HCT116 (cell line): ENCODE data around the gene ATP10B. TPM values are rescaled to one million over a fixed set of nuclear protein-coding genes. Genes with fewer than 3 reads are reported as not detected.

Experiments used
- ATAC-seq: fragments of 200-7000 bp; cut with Tn5 transposase; 2 replicates; pipeline ENCODE4 v1.9.1; 2020; ENCODE audit warnings: mild to moderate bottlenecking, moderate library complexity
- BruUV-seq: library from RNA; stranded (reverse); fragments of 400-500 nt; replicated peaks from 2 replicates; lab custom pipeline; 2021; lab: Mats Ljungman, UMichigan
- CTCF ChIA-PET: fragments of 300-600 bp; sonication (Branson Sonifier 250); formaldehyde crosslinking; loops from one replicate; lab custom pipeline; 2021; ENCODE audit warnings: antibody characterized with exemption; lab: Charles Lee
- POLR2A ChIA-PET: fragments of 300-600, 350-600 bp; sonication (Branson Sonifier 250); formaldehyde crosslinking; loops from one replicate; lab custom pipeline; 2021; ENCODE audit warnings: antibody characterized with exemption; lab: Charles Lee
- RAD21 ChIA-PET, 2 experiments: fragments of 300-600 bp; sonication (Branson Sonifier 250); formaldehyde crosslinking; loops; one replicate each; lab custom pipeline; 2023; ENCODE audit warnings: low total read pairs in 2 of 2; ENCODE audit not compliant: uncharacterized antibody in 2 of 2, unreplicated experiment in 2 of 2, low non-redundant PET in 1 of 2; lab: Charles Lee
- DNase-seq: peaks from one replicate; pipeline ENCODE4 v3.0.0-alpha.2; 2010; ENCODE audit warnings: low read depth, low spot score
- H2AFZ ChIP-seq: fragments of 200-600 bp; shearing (Covaris generic), sonication (generic); 2 replicates; pipeline ENCODE4 v1.6.1; 2017; ENCODE audit warnings: low read depth, mixed run types, mixed read lengths, antibody characterized with exemption, low read length; ENCODE audit not compliant: poor library complexity, severe bottlenecking
- H3K27ac ChIP-seq: 2 replicates; pipeline ENCODE4 v1.5.1; 2012; ENCODE audit warnings: low read depth, low read length
- H3K27me3 ChIP-seq: fragments of 200-600 bp; sonication (generic); 2 replicates; pipeline ENCODE4 v1.6.1; 2016; ENCODE audit warnings: mixed run types, low read length, mixed read lengths; ENCODE audit not compliant: insufficient read depth
- H3K36me3 ChIP-seq, 2 experiments: fragments of 200-500 bp in 1 of 2; fragments of 200-600 bp in 1 of 2; sonication (Bioruptor generic) in 1 of 2; sonication (generic) in 1 of 2; 2 replicates each; pipeline versions ENCODE4 v1.5.1 to v1.6.1; 2014 to 2016; ENCODE audit warnings: low read length in 2 of 2, inconsistent platforms in 1 of 2, mixed read lengths in 1 of 2, mixed run types in 1 of 2; ENCODE audit not compliant: insufficient read depth in 2 of 2, control insufficient read depth in 1 of 2
- H3K4me1 ChIP-seq, 2 experiments: fragments of 200-600 bp in 1 of 2; sonication (generic) in 1 of 2; 2 replicates each; pipeline versions ENCODE4 v1.5.1 to v1.6.1; 2012 to 2017; ENCODE audit warnings: low read length in 2 of 2, inconsistent platforms in 1 of 2, mild to moderate bottlenecking in 1 of 2, mixed read lengths in 1 of 2, mixed run types in 1 of 2, moderate library complexity in 1 of 2; ENCODE audit not compliant: insufficient read depth in 2 of 2, control insufficient read depth in 1 of 2
- H3K4me2 ChIP-seq: fragments of 200-600 bp; sonication (generic); 2 replicates; pipeline ENCODE4 v1.6.1; 2017; ENCODE audit warnings: mixed run types, low read length, mixed read lengths
- H3K4me3 ChIP-seq, 2 experiments: fragments of 200-600 bp in 1 of 2; sonication (generic) in 1 of 2; replicated peaks in 1 of 2; 2 replicates each; pipeline ENCODE4 v1.5.1; 2011 to 2016; ENCODE audit warnings: low read length in 2 of 2, control low read depth in 1 of 2, low read depth in 1 of 2, mild to moderate bottlenecking in 1 of 2, mixed read lengths in 1 of 2, mixed run types in 1 of 2
- H3K79me2 ChIP-seq: fragments of 200-600 bp; sonication (generic); 2 replicates; pipeline ENCODE4 v1.6.1; 2017; ENCODE audit warnings: mild to moderate bottlenecking, mixed run types, low read length, moderate library complexity, mixed read lengths; ENCODE audit not compliant: insufficient read depth
- H3K9ac ChIP-seq: fragments of 200-600 bp; sonication (generic); 2 replicates; pipeline ENCODE4 v1.6.1; 2016; ENCODE audit warnings: low read length, mixed read lengths
- H3K9me2 ChIP-seq: fragments of 200-600 bp; sonication (generic), shearing (Covaris generic); 2 replicates; pipeline ENCODE4 v1.6.1; 2017; ENCODE audit warnings: mixed run types, mild to moderate bottlenecking, moderate library complexity; ENCODE audit not compliant: insufficient read depth
- H3K9me3 ChIP-seq, 2 experiments: fragments of 200-500 bp in 1 of 2; fragments of 200-600 bp in 1 of 2; sonication (Bioruptor generic) in 1 of 2; sonication (generic) in 1 of 2; 2 replicates each; pipeline ENCODE4 v1.6.1; 2014 to 2017; ENCODE audit warnings: low read length in 2 of 2, mixed read lengths in 2 of 2, inconsistent platforms in 1 of 2, low read depth in 1 of 2, mild to moderate bottlenecking in 1 of 2, mixed run types in 1 of 2, moderate library complexity in 1 of 2; ENCODE audit not compliant: control insufficient read depth in 1 of 2, insufficient read depth in 1 of 2
- H4K20me1 ChIP-seq: fragments of 200-600 bp; sonication (generic), shearing (Covaris generic); 2 replicates; pipeline ENCODE4 v1.6.1; 2017; ENCODE audit warnings: mixed run types, mild to moderate bottlenecking, moderate library complexity; ENCODE audit not compliant: insufficient read depth
- CBX3 ChIP-seq: IDR thresholded peaks from 2 replicates; pipeline ENCODE4 v1.6.1; 2012; ENCODE audit warnings: low read depth
- EZH2phosphoT487 ChIP-seq: fragments of 200-600 bp; IDR thresholded peaks from 2 replicates; pipeline ENCODE4 v1.6.1; 2018; ENCODE audit warnings: antibody characterized with exemption, borderline replicate concordance
- SP1 ChIP-seq: IDR thresholded peaks from 2 replicates; pipeline ENCODE4 v1.6.1; 2012; ENCODE audit warnings: low read depth
- TCF7L2 ChIP-seq: IDR thresholded peaks from 2 replicates; pipeline ENCODE4 v1.7.0; 2011; ENCODE audit warnings: borderline replicate concordance, inconsistent platforms; ENCODE audit not compliant: insufficient read depth, insufficient read length; ENCODE audit errors: extremely low read depth
- YY1 ChIP-seq: IDR thresholded peaks from 2 replicates; pipeline ENCODE4 v1.6.1; 2011; ENCODE audit warnings: low read length, low read depth, moderate library complexity, mild to moderate bottlenecking; ENCODE audit not compliant: insufficient replicate concordance; ENCODE audit errors: extremely low read depth
- ZFX ChIP-seq: fragments of 450-650 bp; IDR thresholded peaks from 2 replicates; pipeline ENCODE4 v1.6.1; 2017
- ZNF274 ChIP-seq: fragments of 200-500 bp; sonication (Bioruptor generic); IDR thresholded peaks from 2 replicates; pipeline ENCODE4 v1.6.1; 2014; ENCODE audit warnings: mild to moderate bottlenecking, low read depth, low read length, inconsistent platforms
- intact Hi-C: fragments of 100-400 bp; cut with micrococcal nuclease; formaldehyde crosslinking; loops from 2 replicates; pipeline ENCODE4 v1.10.0; 2022
- total RNA-seq: library from RNA; stranded (reverse); gene quantifications from one replicate; pipeline ENCODE4 v1.2.1, GENCODE V29; 2021; ENCODE audit not compliant: unreplicated experiment
- TF ChIP-seq, protein P1 (sequence below): IDR thresholded peaks from 2 replicates; pipeline ENCODE4 v1.6.1; 2012
- TF ChIP-seq, protein P2 (sequence below): IDR thresholded peaks from 2 replicates; pipeline ENCODE4 v1.6.1; 2011; ENCODE audit warnings: mild to moderate bottlenecking, low read length, moderate library complexity; ENCODE audit not compliant: insufficient replicate concordance; ENCODE audit errors: extremely low read depth

The ATP10B gene
- total RNA-seq, 1 experiment from 2014 or later, result 0.07 TPM

GRCh38 chr5:160799184-160799583 lies 52.8 kb downstream of the ATP10B start:
- no peak for DNase-seq
- no peaks in the 10 kb centered on the region for H3K36me3 ChIP-seq
- H2AFZ ChIP-seq, result no peak overlapping the region
- H3K9me2 ChIP-seq, result no peaks in the 10 kb centered on the region
- H3K9ac ChIP-seq, result no peak overlapping the region
- POLR2A ChIA-PET, result interaction anchor here (0.7 kb wide), 1 partner anchor 721 kb away, joined by 5 read pairs; no protein-coding TSS in a partner anchor
- H3K4me3 ChIP-seq, result no peak overlapping the region
- ATAC-seq, result no peak
- TF ChIP-seq TCF7L2 (no peak), ZFX (no peak), SP1 (no peak), EZH2phosphoT487 (no peak), YY1 (no peak), ZNF274 (no peak), CBX3 (no peak)
- TF ChIP-seq, protein P1, sequence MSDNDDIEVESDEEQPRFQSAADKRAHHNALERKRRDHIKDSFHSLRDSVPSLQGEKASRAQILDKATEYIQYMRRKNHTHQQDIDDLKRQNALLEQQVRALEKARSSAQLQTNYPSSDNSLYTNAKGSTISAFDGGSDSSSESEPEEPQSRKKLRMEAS, result no peak
- TF ChIP-seq, protein P2, sequence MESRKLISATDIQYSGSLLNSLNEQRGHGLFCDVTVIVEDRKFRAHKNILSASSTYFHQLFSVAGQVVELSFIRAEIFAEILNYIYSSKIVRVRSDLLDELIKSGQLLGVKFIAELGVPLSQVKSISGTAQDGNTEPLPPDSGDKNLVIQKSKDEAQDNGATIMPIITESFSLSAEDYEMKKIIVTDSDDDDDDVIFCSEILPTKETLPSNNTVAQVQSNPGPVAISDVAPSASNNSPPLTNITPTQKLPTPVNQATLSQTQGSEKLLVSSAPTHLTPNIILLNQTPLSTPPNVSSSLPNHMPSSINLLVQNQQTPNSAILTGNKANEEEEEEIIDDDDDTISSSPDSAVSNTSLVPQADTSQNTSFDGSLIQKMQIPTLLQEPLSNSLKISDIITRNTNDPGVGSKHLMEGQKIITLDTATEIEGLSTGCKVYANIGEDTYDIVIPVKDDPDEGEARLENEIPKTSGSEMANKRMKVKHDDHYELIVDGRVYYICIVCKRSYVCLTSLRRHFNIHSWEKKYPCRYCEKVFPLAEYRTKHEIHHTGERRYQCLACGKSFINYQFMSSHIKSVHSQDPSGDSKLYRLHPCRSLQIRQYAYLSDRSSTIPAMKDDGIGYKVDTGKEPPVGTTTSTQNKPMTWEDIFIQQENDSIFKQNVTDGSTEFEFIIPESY, result no peak
- TF ChIP-seq, all 23 proteins: peak for 0
- no peaks in the 10 kb centered on the region for H3K4me1 ChIP-seq
- ChIA-PET RAD21 (no interaction called here), CTCF (no interaction called here)
- no peaks in the 10 kb centered on the region for H4K20me1 ChIP-seq
- intact Hi-C loops, result no loop called here
- no TSS peak for BruUV-seq
- H3K27me3 ChIP-seq, result no peaks in the 10 kb centered on the region
- H3K4me2 ChIP-seq, result no peak overlapping the region
- H3K27ac ChIP-seq, result no peak overlapping the region
- no peaks in the 10 kb centered on the region; a peak in 1 of 4 replicates for H3K9me3 ChIP-seq
- no peaks in the 10 kb centered on the region for H3K79me2 ChIP-seq
